GF-D8 (cell line): ENCODE measurements around the gene RGMA.
"Not testable (repeated sequence)": the region's sequence is repeated elsewhere in the genome, so short reads cannot be mapped to it uniquely, and the experiment has no call there.

ENCODE experiments used
- DNase-seq: peaks from one replicate; lab custom pipeline; 2025; lab: John Stamatoyannopoulos, UW

Gene RGMA

DNA sequence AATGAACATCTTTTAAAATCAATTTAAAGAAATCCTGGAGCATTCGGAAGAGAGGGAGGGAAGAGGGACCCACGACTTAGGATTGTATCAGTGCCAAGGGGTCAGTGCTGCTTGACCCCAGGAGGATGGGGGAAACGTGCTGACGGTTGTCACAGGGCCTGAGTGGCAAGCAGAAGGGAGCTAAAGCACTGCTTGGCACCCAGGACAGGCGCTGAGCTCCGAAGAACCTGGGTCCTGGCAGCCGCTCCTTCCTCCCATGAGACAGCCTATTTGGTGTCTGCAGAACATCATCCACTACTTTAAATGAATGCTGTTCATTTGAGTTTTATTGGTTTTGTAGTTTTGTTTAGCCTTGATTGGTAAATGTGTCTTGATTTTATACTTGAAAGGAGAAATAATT lies 54.5 kb downstream of the RGMA start:
- no peak for DNase-seq

DNA sequence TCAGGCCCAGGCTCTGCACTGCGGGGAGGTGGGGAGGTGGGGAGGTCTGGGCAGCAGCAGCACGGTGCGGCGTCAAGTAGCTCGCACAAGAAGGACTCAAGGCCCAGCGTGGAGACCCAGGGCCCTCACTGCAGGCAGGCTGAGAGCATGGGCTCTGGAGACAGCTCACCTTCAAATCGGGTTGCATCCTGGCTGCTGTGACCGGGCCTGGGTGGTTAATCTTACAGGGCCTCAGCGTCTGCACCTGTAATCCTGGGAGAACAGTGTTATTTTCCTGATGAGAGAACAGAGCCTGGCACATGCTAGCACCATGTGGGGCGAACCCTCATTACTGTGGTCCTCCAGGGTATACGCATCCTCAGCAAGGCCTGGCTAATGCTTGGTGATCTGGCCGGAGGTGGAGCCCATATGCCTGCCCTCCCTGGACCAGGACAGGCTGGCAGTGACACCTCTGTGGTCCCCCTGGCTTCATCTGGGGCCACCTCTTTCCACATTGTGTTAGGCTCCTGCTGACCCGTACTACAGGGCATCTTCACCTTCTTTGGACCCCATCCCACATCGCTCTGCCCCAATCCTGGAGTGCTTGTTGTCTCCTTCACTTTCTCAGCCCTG lies 55.5 kb downstream of the RGMA start:
- DNase-seq, result no peak

DNA sequence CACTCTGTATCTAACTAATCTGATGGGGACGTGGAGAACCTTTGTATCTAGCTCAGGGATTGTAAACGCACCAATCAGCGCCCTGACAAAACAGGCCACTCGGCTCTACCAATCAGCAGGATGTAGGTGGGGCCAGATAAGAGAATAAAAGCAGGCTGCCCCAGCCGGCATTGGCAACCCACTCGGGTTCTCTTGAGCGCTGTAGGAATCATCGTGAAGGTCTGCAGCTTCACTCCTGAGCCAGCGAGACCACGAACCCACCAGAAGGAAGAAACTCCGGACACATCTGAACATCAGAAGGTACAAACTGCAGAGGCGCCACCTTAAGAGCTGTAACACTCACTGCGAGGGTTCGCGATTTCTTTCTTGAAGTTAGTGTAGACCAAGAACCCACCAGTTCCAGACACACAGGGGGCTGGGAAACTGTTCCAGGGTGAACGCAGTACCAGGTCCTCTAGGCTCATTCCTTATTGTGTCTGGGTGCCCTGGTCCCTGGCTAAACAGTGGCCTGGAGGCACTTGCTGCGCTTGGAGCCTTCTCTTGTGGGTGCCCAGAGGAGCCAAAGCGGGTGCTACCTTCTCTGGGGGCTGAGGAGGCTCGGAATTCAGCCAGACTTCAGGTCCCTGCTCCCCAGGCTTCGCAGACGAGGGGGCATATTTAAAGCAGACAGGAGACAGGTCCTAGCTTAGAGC lies 56.4 kb downstream of the RGMA start:
- DNase-seq, result not testable (repeated sequence)

DNA sequence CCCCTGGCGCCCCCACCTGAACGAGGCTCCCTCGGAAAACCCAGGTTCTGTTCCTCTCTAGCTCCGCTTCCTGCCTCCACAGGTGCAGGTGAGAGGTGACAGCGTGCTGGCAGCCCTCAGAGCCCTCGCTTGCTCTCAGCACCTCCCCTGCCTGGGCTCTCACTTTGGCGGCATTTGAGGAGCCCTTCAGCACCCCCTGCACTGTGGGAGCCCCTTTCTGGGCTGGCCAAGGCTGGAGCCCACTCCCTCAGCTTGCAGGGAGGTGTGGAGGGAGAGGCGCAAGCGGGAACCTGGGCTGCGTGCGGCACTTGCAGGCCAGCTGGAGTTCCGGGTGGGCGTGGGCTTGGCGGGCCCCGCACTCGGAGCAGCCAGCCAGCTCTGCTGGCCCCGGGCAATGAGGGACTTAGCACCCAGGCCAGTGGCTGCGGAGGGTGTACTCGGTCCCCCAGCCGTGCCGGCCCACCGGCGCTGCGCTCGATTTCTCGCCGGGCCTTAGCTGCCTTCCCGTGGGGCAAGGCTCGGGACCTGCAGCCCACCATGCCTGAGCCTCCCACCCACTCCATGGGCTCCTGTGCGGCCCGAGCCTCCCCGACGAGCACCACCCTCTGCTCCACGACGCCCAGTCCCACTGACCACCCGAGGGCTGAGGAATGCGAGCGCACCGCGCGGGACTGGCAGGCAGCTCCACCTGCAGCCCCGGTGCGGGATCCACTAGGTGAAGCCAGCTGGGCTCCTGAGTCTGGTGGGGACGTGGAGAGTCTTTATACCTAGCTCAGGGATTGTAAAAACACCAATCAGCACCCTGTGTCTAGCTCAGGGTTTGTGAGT lies 57.2 kb downstream of the RGMA start:
- DNase-seq, result not testable (repeated sequence)

DNA sequence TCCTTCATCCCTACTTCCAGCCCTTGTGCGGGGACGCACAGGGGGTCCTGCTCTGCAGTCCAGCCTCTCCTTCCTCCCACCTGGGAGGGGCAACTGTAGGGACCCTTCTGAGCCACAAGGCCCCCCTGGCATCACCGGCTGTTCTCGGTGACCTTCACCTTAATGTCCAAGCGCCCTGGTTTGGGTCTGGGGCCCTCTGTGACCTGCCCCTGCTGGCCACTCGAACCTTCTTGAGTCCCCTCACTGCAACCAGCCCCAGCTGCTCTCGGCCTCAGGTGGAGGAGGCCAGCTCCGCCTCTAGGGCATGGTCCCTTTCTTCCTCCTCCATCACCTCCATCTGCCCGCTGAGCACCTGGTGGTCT lies 57.9 kb downstream of the RGMA start:
- DNase-seq, result no peak

DNA sequence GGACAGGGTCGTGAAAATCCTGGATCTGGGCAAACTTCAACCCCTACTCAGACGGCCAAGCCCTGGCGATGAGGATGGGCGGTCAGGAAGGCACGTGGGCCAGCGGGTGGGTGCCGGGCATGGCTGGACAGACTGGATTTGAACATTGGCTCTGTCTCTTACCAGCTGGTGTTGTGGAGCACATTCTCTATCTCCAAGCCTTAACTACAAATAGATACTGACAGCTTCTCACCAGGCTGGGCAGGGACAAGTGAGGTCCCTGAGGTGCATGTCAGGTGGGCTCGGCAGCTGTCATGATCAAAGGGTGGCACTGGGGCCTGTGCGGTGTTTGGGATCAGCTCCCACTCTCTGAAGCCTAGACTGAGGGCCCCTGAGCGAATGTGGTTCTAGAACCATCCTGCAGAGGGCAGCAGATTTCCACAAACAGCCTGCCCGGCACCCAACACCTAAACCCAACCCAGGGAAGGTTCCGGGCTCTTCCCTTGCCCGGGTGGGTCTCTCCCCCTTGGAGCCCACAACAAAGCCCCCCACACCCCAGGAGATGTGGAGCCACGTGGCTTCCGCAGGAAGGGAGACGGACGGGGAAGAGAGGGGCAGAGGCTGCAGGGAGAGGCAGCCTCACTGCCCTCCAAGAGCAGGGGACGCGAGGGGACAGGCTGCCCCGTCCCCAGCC lies 58.4 kb downstream of the RGMA start:
- no peak for DNase-seq

DNA sequence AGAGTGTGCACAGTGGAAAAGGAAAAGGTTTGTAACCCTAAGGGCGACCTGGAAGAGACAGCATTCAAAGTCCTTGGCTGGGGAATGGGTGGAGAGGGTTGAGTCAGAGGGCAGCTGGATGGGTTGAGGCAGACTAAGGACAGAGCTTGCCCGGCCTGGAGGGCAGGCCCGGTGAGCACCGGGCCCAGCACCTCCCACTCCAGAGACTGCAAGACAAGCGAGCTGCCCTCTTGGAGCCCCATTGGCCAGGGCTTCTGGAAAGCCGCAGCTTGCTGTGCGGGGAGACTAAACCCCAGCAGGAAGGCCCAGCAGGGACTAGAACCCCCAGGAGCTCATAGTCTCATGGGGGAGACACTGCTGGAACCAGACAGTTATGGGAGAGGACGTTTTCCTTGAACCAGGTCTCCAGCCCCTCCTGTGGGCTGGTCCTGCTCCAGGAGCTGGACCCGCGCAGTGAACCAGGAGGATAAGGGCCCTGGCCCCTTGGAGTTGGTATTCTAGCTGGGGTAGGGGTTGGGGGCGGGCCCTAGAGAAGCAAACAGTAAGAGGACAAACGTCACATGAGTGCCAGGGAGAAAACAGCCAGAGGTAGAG lies 59.1 kb downstream of the RGMA start:
- no peak for DNase-seq

DNA sequence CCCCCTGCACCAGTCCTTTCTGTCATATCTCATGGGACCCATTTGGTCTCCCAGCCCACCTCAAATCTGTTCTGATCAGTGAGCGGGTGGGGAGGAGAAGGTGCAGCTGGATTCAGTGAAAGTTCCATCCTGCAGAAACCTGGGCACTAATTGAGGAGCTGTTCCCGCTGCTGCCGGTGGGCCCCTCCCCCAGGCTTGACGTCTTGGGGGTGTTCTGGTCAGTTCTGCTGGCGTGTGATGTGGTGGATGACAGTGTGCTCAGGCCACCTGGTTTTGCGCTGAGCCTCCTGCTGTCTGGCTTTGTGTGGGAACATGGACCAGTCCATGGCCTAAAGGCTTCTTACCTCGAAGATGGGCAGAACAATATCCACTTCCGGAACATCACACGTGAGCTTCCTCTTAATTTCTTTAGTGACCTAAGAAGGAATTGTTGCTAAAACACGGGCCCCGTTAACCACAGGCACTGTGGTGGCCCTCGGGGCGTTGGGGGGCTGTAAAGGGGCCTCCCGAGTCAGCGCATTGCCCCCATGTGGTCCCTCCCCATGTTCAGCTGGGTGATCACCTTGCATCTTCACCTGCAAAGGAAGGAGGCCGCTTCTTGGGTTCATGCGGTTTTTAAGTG lies 59.7 kb downstream of the RGMA start:
- DNase-seq, result no peak

DNA sequence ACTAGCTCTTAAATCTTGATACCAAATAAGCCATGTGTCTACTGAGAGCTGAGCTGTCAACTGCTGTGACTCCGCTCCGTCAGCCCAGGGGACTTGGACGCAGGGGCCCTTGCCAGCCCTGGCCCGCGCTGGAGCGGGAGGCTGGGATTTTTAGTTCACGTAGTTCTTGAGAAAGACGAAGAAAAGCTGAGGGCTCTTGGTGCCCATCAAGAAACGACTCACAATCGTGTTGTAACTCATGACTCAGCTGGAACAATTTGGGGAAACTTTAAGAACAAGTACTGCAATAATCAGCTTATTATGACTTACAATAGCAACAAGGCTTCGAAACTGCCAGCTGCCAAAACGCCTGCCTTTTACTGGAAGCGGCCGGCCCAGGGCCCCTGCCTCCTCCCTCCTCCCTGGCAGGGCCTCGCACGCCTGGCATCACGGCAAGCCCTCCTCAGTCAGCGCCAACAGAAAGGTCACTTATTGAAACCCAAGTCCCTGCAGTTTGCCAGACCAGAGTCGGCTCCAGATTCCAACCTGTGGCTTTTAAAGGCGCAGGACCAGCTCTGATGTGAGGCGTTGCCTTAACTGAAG lies 60.3 kb downstream of the RGMA start:
- peak; percentile 16 for DNase-seq

DNA sequence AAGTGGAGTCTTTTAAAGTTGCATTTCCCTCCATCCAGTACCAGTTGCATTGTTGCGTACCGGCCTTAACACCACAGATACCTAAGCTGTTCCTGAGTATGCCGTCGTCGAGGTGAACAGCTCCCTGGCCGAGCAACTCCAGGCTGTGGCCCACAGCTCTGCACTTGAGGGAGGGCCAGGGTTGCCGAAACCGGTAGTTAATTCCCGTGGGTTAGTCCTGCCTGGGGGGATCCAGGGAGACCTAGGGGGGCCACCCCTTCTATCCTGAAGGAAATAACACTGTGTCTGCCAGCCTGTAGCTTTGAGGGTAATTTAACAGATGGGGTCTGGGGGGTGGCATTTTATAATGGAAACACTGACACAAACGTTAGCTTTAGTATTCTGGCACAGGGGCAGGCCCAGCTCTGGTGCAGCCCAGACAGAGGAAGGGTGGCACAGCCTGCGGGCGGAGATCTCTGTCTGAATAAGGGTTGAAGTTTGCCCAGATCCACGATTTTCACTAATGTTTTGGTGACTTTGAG lies 60.8 kb downstream of the RGMA start:
- DNase-seq, result no peak

DNA sequence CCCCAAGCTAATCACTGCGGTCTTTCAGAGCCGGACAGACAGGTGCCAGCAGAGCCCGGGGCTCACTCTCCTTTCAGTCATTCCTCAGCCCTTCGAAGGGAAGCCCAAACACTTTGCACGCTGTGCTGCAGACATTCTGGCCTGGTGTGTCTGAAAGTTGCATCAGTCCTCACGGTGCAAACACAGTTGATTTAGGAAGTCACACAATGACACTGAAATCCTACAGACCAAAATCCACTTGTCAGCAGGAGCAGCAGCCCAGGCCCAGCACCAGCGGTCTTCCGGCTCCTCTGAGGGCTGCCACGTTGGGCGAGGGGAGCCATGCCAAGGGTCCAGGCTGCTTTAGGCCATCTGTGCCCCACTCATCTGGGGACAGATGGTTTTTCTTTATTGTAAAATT lies 61.6 kb downstream of the RGMA start:
- no peak for DNase-seq

DNA sequence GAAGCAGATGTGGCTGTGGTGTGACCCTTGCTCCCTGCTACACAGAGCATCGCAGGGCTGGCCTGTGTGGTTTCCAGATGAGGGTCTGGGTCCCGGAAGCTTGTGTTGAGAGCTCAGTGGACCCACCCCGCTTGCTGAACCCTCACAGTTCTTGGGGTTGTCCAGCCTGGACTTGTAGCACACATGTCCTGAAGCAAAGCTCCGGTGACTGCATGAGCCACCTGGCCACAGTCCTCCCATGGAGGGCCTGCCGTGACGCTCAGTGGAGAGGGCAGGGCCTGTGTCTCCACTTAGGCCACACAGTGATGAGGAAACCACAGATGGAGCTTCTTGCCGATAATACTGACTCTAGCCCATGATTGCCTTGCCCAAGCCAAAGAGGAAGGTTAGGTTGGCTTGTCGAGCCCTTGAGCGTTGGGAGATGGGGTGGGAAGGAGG lies 62.6 kb downstream of the RGMA start:
- no peak for DNase-seq

DNA sequence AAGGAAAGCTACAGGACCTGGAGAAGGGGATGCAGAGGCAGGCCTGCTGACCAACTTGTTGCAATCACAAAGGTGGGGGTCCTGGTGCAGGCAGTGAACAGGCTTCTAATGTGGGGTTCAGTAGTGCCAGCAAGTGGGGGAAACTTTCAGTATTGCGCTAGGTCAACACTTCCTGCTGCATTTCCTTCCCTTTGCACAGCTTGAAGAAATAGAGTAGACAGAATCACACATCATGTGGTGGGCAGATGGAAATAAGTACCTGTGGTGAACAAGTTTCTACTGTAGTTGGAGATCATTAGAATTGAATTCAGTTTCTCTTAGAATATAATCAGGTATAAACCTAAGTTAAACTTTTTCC lies 63.4 kb downstream of the RGMA start:
- DNase-seq, result peak; percentile 17

DNA sequence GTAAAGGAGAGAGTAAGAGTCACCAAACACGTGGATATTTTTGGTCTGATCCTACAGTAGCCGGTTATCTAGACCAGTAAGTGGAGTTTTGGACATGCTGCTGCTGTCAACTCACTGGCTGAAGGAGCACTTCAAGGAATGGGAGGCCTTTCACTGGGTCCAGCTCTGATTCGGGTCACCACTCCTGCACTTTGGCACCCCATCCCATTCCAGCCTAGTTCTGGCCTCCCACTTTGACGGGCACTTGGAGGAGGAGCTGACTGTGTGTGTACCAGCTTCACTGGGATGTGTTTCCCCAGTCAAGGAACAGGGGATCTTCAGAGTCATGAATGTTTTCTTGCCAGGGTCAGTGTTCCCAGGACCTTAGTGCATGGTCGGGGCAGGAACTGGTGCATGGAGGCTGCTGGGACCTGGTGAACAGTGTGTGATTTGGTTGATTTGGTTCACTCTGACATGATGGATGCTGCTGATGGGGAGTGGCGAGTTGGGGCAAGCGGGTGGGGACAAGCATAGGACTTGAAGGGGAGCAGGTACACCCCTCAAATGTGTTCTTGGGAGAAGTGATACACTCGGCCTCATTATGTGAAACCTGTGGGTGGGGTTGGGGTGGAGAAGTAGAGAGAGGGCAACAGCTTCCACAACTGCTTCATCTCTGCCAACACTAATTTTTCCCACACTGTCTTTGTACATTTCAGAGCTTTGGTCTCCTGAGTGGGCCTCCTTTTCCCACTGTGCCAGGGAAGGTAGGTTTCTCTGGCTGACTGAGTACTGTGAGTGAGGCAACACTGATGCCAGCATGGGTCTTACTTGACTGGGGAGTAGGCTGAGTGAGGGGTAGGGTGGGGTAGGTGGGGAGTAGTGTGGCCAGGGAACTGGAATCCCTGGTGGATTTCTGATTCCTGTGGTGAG lies 64.0 kb downstream of the RGMA start:
- no peak for DNase-seq

DNA sequence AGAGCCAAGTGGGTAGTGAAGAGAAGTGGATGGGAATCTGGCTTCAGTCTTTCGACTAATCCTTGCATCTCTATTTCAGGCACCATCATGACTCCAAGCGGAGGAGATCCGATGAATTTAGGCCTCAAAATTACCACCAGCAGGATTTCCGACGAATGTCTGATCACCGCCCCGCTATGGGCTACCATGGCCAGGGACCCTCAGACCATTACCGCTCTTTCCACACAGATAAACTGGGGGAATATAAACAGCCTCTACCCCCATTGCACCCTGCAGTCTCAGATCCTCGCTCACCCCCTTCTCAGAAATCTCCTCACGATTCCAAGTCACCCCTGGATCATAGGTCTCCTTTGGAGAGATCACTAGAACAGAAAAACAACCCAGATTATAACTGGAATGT lies 64.7 kb downstream of the RGMA start:
- no peak for DNase-seq

DNA sequence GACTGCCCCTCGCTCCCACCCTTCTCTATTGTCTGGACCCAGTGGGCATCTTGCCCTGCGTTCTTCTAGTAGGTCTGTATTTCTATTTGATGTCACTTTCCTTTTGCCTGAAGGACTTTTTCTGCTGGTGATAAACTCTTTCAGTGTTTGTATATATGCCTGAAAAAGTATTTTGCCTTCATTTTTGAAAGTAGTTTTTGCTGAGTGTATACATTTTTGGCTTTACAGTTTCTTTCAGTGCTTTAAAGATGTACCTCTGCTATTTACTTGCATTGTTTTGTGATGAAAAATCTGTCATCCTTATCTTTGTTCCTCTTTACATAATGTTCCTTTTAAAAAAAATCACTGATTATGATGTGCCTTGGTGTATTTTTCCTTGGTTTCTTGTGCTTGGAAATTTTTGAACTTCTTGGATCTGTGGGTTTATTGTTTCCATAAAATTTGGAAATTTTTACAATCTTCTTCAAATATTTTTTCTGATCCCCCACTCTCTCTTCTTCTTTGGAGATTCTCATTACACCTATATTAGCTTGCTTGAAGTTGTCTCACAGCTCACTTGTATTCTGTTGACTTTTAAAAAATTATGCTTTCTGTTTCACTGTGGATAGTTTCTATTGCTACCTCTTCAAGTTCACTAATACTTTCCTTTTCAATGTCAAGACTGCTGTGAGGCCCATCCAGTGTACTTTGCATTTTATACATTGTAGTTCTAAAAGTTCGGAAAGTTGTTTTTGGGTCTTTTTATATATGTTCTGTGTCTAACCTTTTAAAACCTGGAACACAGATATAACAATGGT lies 67.8 kb downstream of the RGMA start:
- DNase-seq, result no peak

DNA sequence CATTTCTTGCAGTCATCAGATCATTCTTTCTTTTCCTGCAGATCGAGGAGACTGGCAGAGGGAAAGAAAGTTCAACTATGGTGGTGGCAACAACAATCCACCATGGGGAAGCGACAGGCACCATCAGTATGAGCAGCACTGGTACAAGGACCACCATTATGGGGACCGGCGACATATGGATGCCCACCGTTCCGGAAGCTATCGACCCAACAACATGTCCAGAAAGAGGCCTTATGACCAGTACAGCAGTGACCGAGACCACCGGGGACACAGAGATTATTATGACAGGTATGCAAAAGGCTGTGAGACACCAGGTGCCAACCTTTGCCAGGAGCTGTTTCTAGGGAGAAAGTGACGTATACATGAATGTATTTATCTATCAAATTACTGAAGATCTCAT lies 69.0 kb downstream of the RGMA start:
- no peak for DNase-seq

DNA sequence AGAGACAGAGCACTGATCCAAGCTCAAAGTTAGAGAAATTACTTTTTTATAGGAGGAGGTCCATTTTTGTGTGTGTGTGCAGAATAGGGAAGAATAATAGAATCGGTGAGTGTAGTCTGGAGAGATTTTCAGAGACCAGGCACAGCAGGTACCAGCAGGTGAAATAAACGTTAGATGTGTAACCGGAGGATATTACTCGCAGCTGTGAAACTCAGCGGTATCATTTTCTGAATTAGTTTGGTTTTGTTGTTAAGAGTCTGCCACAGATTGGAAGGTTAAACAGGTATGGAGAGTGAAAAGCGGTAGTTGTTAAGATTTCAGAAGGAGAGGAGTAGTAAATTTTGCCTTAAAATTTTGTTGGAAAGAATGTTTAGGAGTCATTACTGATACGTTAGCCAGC lies 69.9 kb downstream of the RGMA start:
- DNase-seq, result no peak

DNA sequence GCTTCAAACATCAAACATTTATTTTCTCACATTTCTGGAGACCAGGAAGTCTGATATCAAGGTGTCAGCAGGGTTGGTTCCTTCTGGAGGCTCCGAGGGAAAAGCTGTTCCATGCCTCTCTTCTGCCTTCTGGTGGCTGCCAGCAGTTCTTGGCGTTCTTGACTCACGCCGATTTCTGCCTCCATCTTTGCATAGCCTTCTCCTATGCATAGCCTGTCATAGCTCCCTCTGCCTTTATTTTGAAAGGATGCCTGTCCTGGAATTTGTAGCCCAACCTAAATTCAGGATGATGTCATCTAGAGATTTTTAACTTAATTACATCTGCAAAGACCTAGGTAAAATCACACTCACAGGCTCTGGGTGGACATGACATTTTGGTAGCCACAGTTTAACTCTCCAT lies 70.4 kb downstream of the RGMA start:
- no peak for DNase-seq
